H1 (cell line): ENCODE results near the gene MSANTD2. TPM values are rescaled to one million over a fixed set of nuclear protein-coding genes. Genes with fewer than 3 reads are reported as not detected.

Source experiments
- CBX5 ChIP-seq: fragments of 300-800, 300-1000 bp; sonication (generic); IDR thresholded peaks from 2 replicates; pipeline ENCODE4 v1.7.1; 2016; ENCODE audit warnings: antibody characterized with exemption, low read length, low read depth
- GTF2F1 ChIP-seq: IDR thresholded peaks from 2 replicates; pipeline ENCODE4 v1.6.1; 2012; ENCODE audit warnings: low read depth, low read length, improper control_type of control experiment, borderline replicate concordance
- JUN ChIP-seq: IDR thresholded peaks from 2 replicates; pipeline ENCODE4 v1.6.1; 2011; ENCODE audit warnings: low read depth, mild to moderate bottlenecking, improper control_type of control experiment, low read length
- polyA plus RNA-seq, 7 experiments: library from polyadenylated mRNA; depleted of rRNA in 3 of 7; stranded (reverse) in 5 of 7; unstranded in 2 of 7; fragments of >200 nt in 5 of 7; fragments of 200-250 nt in 2 of 7; gene quantifications; 1 replicate in 5 of 7; 2 replicates in 1 of 7; 4 replicates in 1 of 7; pipeline versions ENCODE4 v1.2.1 to v1.2.3, GENCODE V29; 2011 to 2013; ENCODE audit warnings: missing spikeins in 2 of 7, mixed read lengths in 2 of 7
- total RNA-seq: library from RNA; stranded (reverse); fragmentation: NEBNext Ultra II Directional; extraction: Animal tissue kit (Norgen Biotek cat#: 25700); gene quantifications from 2 replicates; pipeline ENCODE4 v1.2.1, GENCODE V29; 2021
- TF ChIP-seq, protein P1 (sequence below), 3 experiments: IDR thresholded peaks; 1 replicate in 2 of 3; 2 replicates in 1 of 3; pipeline versions ENCODE4 v1.5.1 to v1.6.1; 2011; ENCODE audit warnings: low read length in 3 of 3, mild to moderate bottlenecking in 3 of 3, inconsistent platforms in 2 of 3, low read depth in 1 of 3, moderate library complexity in 1 of 3; ENCODE audit not compliant: insufficient read depth in 1 of 3; ENCODE audit errors: control extremely low read depth in 1 of 3

The MSANTD2 gene
- total and polyA plus RNA-seq, 2 of the 8 experiments (the other 6 are each of a cell fraction or from before 2014, with no cell fraction given) = 8.2 to 15.9 TPM

GRCh38 chr11:124801014-124801413, 808 bp upstream of the MSANTD2 start (continued):
- TF ChIP-seq GTF2F1 (no peak), CBX5 (no peak), JUN (no peak)
- TF ChIP-seq, protein P1, sequence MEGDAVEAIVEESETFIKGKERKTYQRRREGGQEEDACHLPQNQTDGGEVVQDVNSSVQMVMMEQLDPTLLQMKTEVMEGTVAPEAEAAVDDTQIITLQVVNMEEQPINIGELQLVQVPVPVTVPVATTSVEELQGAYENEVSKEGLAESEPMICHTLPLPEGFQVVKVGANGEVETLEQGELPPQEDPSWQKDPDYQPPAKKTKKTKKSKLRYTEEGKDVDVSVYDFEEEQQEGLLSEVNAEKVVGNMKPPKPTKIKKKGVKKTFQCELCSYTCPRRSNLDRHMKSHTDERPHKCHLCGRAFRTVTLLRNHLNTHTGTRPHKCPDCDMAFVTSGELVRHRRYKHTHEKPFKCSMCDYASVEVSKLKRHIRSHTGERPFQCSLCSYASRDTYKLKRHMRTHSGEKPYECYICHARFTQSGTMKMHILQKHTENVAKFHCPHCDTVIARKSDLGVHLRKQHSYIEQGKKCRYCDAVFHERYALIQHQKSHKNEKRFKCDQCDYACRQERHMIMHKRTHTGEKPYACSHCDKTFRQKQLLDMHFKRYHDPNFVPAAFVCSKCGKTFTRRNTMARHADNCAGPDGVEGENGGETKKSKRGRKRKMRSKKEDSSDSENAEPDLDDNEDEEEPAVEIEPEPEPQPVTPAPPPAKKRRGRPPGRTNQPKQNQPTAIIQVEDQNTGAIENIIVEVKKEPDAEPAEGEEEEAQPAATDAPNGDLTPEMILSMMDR (IDR thresholded peaks at IDR 0.05; ENCODE audit: control extremely low read depth in 1 of 3, insufficient read depth in 1 of 3, low read depth in 1 of 3, low read length in 3 of 3) = no peak
